DOHH2 (cell line): Measurements from ENCODE around the gene FAM107A.

Source experiments
- H3F3A ChIP-seq: fragments of 200-600 bp; sonication (generic), shearing (Covaris generic); 2 replicates; pipeline ENCODE4 v1.6.0; 2016; ENCODE audit warnings: antibody characterized with exemption, mild to moderate bottlenecking; ENCODE audit not compliant: control insufficient read depth, insufficient read depth
- H3K27ac ChIP-seq: fragments of 200-600 bp; sonication (generic); 2 replicates; pipeline ENCODE4 v1.5.1; 2014; ENCODE audit warnings: low read depth, mild to moderate bottlenecking, low read length, moderate library complexity
- H3K27me3 ChIP-seq: fragments of 200-600 bp; sonication (generic); 2 replicates; pipeline ENCODE4 v1.6.1; 2014; ENCODE audit warnings: mild to moderate bottlenecking, low read length, mixed read lengths; ENCODE audit not compliant: control insufficient read depth
- H3K36me3 ChIP-seq: fragments of 200-600 bp; sonication (generic); 2 replicates; pipeline ENCODE4 v1.6.1; 2014; ENCODE audit warnings: mild to moderate bottlenecking, low read length, moderate library complexity, mixed read lengths; ENCODE audit not compliant: control insufficient read depth
- H3K4me1 ChIP-seq: fragments of 200-600 bp; sonication (generic); 2 replicates; pipeline ENCODE4 v1.6.1; 2014; ENCODE audit warnings: mild to moderate bottlenecking, low read length, mixed read lengths; ENCODE audit not compliant: control insufficient read depth
- H3K4me2 ChIP-seq: fragments of 200-600 bp; sonication (generic); 2 replicates; pipeline ENCODE4 v1.6.0; 2014; ENCODE audit warnings: mild to moderate bottlenecking, low read length, moderate library complexity
- H3K4me3 ChIP-seq: fragments of 200-600 bp; sonication (generic); 2 replicates; pipeline ENCODE4 v1.5.1; 2014; ENCODE audit warnings: mild to moderate bottlenecking, low read length, mixed read lengths
- H3K79me2 ChIP-seq: fragments of 200-600 bp; sonication (generic); 2 replicates; pipeline ENCODE4 v1.6.1; 2014; ENCODE audit warnings: mild to moderate bottlenecking, low read length, mixed read lengths; ENCODE audit not compliant: control insufficient read depth
- H3K9me2 ChIP-seq: fragments of 200-600 bp; sonication (generic); replicated peaks from 2 replicates; pipeline ENCODE4 v1.6.1; 2014; ENCODE audit warnings: mild to moderate bottlenecking, low read length, mixed read lengths; ENCODE audit not compliant: control insufficient read depth
- H3K9me3 ChIP-seq: fragments of 200-600 bp; sonication (generic); 2 replicates; pipeline ENCODE4 v1.6.1; 2014; ENCODE audit warnings: antibody characterized with exemption, low read length, mixed read lengths; ENCODE audit not compliant: control insufficient read depth, insufficient read depth
- H4K20me1 ChIP-seq: fragments of 200-600 bp; sonication (generic); 2 replicates; pipeline ENCODE4 v1.6.0; 2014; ENCODE audit warnings: low read depth, mild to moderate bottlenecking, antibody characterized with exemption, low read length, moderate library complexity; ENCODE audit not compliant: control insufficient read depth, insufficient read depth
- EZH2phosphoT487 ChIP-seq: fragments of 200-600 bp; sonication (generic); IDR thresholded peaks from 2 replicates; pipeline ENCODE4 v1.6.1; 2017; ENCODE audit warnings: borderline replicate concordance, mild to moderate bottlenecking, antibody characterized with exemption, low read length, moderate library complexity, mixed read lengths
- TF ChIP-seq, protein P1 (sequence below): fragments of 200-600 bp; sonication (generic); IDR thresholded peaks from one replicate; pipeline ENCODE4 v1.5.1; 2014; ENCODE audit warnings: antibody characterized with exemption, mild to moderate bottlenecking, low read depth, low read length; ENCODE audit not compliant: poor library complexity, severe bottlenecking

The FAM107A gene

DNA sequence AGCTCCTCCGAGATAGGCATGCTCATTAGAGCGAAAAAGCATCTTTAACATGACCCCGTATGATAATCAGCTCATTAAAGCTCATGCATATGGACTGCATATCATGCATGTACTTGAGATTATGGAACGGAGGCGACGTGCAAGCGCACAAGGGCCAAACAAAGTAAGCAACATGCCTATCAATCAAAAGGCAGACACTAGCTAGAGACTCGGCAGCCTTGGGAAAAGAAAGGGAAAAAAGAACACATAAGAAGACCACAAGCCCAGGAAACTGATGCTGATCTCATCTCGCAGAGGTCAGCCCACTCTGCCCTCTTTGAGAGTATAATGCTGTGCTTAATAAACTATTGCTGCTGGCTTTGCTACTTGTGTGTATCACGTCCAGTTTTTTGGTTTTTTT, 37.6 kb downstream of the FAM107A start:
- H4K20me1 ChIP-seq, result no peaks in the 10 kb centered on the region
- H3K9me3 ChIP-seq, result no peaks in the 10 kb centered on the region
- no peaks in the 10 kb centered on the region for H3F3A ChIP-seq
- H3K27ac ChIP-seq, result no peak overlapping the region
- H3K4me3 ChIP-seq, result no peak overlapping the region
- H3K79me2 ChIP-seq, result no peaks in the 10 kb centered on the region
- H3K9me2 ChIP-seq, result no peaks in the 10 kb centered on the region
- H3K36me3 ChIP-seq, result no peaks in the 10 kb centered on the region
- H3K4me1 ChIP-seq, result no peaks in the 10 kb centered on the region
- H3K4me2 ChIP-seq, result no peak overlapping the region
- no peak for TF ChIP-seq EZH2phosphoT487
- TF ChIP-seq, protein P1, sequence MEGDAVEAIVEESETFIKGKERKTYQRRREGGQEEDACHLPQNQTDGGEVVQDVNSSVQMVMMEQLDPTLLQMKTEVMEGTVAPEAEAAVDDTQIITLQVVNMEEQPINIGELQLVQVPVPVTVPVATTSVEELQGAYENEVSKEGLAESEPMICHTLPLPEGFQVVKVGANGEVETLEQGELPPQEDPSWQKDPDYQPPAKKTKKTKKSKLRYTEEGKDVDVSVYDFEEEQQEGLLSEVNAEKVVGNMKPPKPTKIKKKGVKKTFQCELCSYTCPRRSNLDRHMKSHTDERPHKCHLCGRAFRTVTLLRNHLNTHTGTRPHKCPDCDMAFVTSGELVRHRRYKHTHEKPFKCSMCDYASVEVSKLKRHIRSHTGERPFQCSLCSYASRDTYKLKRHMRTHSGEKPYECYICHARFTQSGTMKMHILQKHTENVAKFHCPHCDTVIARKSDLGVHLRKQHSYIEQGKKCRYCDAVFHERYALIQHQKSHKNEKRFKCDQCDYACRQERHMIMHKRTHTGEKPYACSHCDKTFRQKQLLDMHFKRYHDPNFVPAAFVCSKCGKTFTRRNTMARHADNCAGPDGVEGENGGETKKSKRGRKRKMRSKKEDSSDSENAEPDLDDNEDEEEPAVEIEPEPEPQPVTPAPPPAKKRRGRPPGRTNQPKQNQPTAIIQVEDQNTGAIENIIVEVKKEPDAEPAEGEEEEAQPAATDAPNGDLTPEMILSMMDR, result no peak
- H3K27me3 ChIP-seq, result peaks cover 4% of the 10 kb centered on the region

- no peak overlapping the region for H3K27ac ChIP-seq
- no peaks in the 10 kb centered on the region for H3K36me3 ChIP-seq
- H3K9me2 ChIP-seq, result no peaks in the 10 kb centered on the region
- no peaks in the 10 kb centered on the region for H3K79me2 ChIP-seq
- H3K27me3 ChIP-seq, result peaks cover 2% of the 10 kb centered on the region; the same call in 1 of the 2 replicates
- no peak overlapping the region for H3K4me3 ChIP-seq
- no peak overlapping the region for H3K4me2 ChIP-seq
- no peaks in the 10 kb centered on the region for H3K9me3 ChIP-seq
- H4K20me1 ChIP-seq, result no peaks in the 10 kb centered on the region
- TF ChIP-seq EZH2phosphoT487, result no peak
- TF ChIP-seq, protein P1, result no peak
- no peaks in the 10 kb centered on the region for H3F3A ChIP-seq
- H3K4me1 ChIP-seq, result peaks cover 4% of the 10 kb centered on the region; the same call in 1 of the 2 replicates
Observed at GRCh38 chr3:58537412-58538301, 39.5 kb downstream of the FAM107A start.

GRCh38 chr3:58536501-58537411, 40.4 kb downstream of the FAM107A start, which contains the start of gene ACOX2:
Gene ACOX2, minus strand, starts transcription at chr3:58537190. Its CDS starts 2,084 bp downstream, at chr3:58535106.
- H3F3A ChIP-seq, result no peaks in the 10 kb centered on the region
- no peak within 1 kb of the TSS for H3K4me3 ChIP-seq
- peaks cover 2% of the 10 kb centered on the region; the same call in 1 of the 2 replicates for H3K27me3 ChIP-seq
- no peaks in the 10 kb centered on the region for H4K20me1 ChIP-seq
- peaks cover 11% of the 10 kb centered on the region; the same call in 1 of the 2 replicates for H3K4me1 ChIP-seq
- no peaks in the 10 kb centered on the region for H3K9me2 ChIP-seq
- no peak within 1 kb of the TSS for H3K4me2 ChIP-seq
- H3K9me3 ChIP-seq, result no peaks in the 10 kb centered on the region
- no peaks in the 10 kb centered on the region for H3K79me2 ChIP-seq
- TF ChIP-seq, protein P1, result no peak
- TF ChIP-seq EZH2phosphoT487, result no peak
- H3K27ac ChIP-seq, result no peak within 1 kb of the TSS
- H3K36me3 ChIP-seq, result no peaks in the 10 kb centered on the region
